NCI-H2171 (cell line): ENCODE results near the gene EXOC4.
A peak's percentile ranks its signal among the peaks of the same experiment; 100 is the strongest.

Experiments
- DNase-seq: peaks from one replicate; lab custom pipeline; 2025; lab: John Stamatoyannopoulos, UW

EXOC4 gene

GRCh38 chr7:133573554-133574265 is 320.8 kb downstream of the EXOC4 start:
- no peak for DNase-seq

GRCh38 chr7:133575726-133576440 is 323.0 kb downstream of the EXOC4 start:
- DNase-seq: peak; percentile 24

- DNase-seq: no peak
These were observed 323.8 kb downstream of the EXOC4 start for GRCh38 chr7:133576612-133577168.

- no peak for DNase-seq
These were observed 330.1 kb downstream of the EXOC4 start for GRCh38 chr7:133582766-133583523.

GRCh38 chr7:133583545-133584171 is 330.8 kb downstream of the EXOC4 start:
- no peak for DNase-seq

GRCh38 chr7:133584956-133585668 is 332.2 kb downstream of the EXOC4 start:
- DNase-seq: no peak

GRCh38 chr7:133586253-133586652 is 333.4 kb downstream of the EXOC4 start:
- DNase-seq: no peak

- DNase-seq: no peak
These were observed 335.0 kb downstream of the EXOC4 start for GRCh38 chr7:133587903-133588302.

GRCh38 chr7:133590795-133591194 is 337.9 kb downstream of the EXOC4 start:
- DNase-seq: no peak

- no peak for DNase-seq
These were observed 338.9 kb downstream of the EXOC4 start for GRCh38 chr7:133591704-133592340.

GRCh38 chr7:133593561-133593960 is 340.7 kb downstream of the EXOC4 start:
- no peak for DNase-seq

- no peak for DNase-seq
These were observed 348.7 kb downstream of the EXOC4 start for GRCh38 chr7:133601617-133602016.

- peak; percentile 90 for DNase-seq
These were observed 349.4 kb downstream of the EXOC4 start for GRCh38 chr7:133602291-133602690.

- no peak for DNase-seq
These were observed 354.1 kb downstream of the EXOC4 start for GRCh38 chr7:133606991-133607390.

GRCh38 chr7:133609806-133610205 is 356.9 kb downstream of the EXOC4 start:
- no peak for DNase-seq

GRCh38 chr7:133611955-133612354 is 359.1 kb downstream of the EXOC4 start:
- no peak for DNase-seq

- no peak for DNase-seq
These were observed 360.4 kb downstream of the EXOC4 start for GRCh38 chr7:133613250-133613790.

GRCh38 chr7:133614251-133614650 is 361.4 kb downstream of the EXOC4 start:
- no peak for DNase-seq

GRCh38 chr7:133618970-133619369 is 366.1 kb downstream of the EXOC4 start:
- DNase-seq: no peak

- DNase-seq: no peak
These were observed 366.6 kb downstream of the EXOC4 start for GRCh38 chr7:133619491-133619890.

GRCh38 chr7:133623721-133624120 is 370.8 kb downstream of the EXOC4 start:
- no peak for DNase-seq
